ENCODE measurements around the gene RNF10. TPM values are rescaled to one million over a fixed set of nuclear protein-coding genes. Genes with fewer than 3 reads are reported as not detected.
A peak's percentile ranks its signal among the peaks of the same experiment; 100 is the strongest.

Gene RNF10
- total RNA-seq, 1 experiment from 2014 or later: 153 TPM

GRCh38 chr12:120592121-120593049 is 58.2 kb downstream of the RNF10 start:
- Mint-ChIP-seq H3K36me3 (ENCODE audit: insufficient read depth in 1 of 3, low read depth in 3 of 3) (no peaks in the 10 kb centered on the region), H3K27ac (peak overlapping the region in 1 of 3 experiments; percentile 81; a peak in 3 of 7 replicates), H3K4me3 (no peak overlapping the region), H3K9me3 (no peaks in the 10 kb centered on the region; a peak in 1 of 5 replicates), H3K4me1 (peaks cover 7 to 8% of the 10 kb centered on the region in 2 experiments), H3K27me3 (ENCODE audit: low read depth) (no peaks in the 10 kb centered on the region; the same call in 1 of the 2 replicates)
- Histone ChIP-seq H3K9me3 (ENCODE audit: control insufficient read depth, low read depth, low read length) (no peaks in the 10 kb centered on the region), H4K91ac (ENCODE audit: insufficient read length, low read depth, low read length) (no peak overlapping the region), H2BK120ac (ENCODE audit: low read depth, low read length, poor library complexity, severe bottlenecking) (no peak overlapping the region), H3K56ac (ENCODE audit: insufficient read length, low read depth, low read length) (no peak overlapping the region), H3K27ac (ENCODE audit: insufficient read length, low read depth, low read length) (no peak overlapping the region), H3K9ac (ENCODE audit: extremely low read depth, insufficient read length, low read length) (no peak overlapping the region), H2BK20ac (ENCODE audit: low read depth, low read length, poor library complexity, severe bottlenecking) (no peak overlapping the region), H4K8ac (replicated peaks; ENCODE audit: insufficient read length, low read depth, low read length) (no peak overlapping the region), H3K79me2 (ENCODE audit: insufficient read depth, low read length) (no peaks in the 10 kb centered on the region), H4K5ac (ENCODE audit: insufficient read length, low read depth, low read length) (no peak overlapping the region), H3T11ph (ENCODE audit: low read length) (no peak overlapping the region), H3K14ac (ENCODE audit: insufficient read depth, low read length) (no peak overlapping the region), H3K4ac (ENCODE audit: low read depth, low read length) (no peak overlapping the region), H2BK5ac (ENCODE audit: insufficient read length, low read length) (no peak overlapping the region), H3K27me3 (ENCODE audit: insufficient read depth, low read length) (no peaks in the 10 kb centered on the region), H3K23ac (ENCODE audit: insufficient read length, low read depth, low read length) (no peak overlapping the region), H2BK12ac (ENCODE audit: insufficient read length, low read depth, low read length) (no peak overlapping the region), H2BK15ac (ENCODE audit: low read depth, low read length) (no peak overlapping the region), H2AFZ (ENCODE audit: low read length) (no peak overlapping the region), H2AK5ac (ENCODE audit: insufficient read length, low read length) (no peak overlapping the region), H3K79me1 (ENCODE audit: insufficient read depth, low read depth, low read length, poor library complexity, severe bottlenecking) (no peaks in the 10 kb centered on the region), H3K4me1 (ENCODE audit: insufficient read depth, low read length) (no peaks in the 10 kb centered on the region), H4K20me1 (ENCODE audit: control insufficient read depth, insufficient read depth, insufficient read length) (no peaks in the 10 kb centered on the region), H3K4me2 (ENCODE audit: insufficient read depth, insufficient read length, low read length) (no peak overlapping the region), H3K18ac (ENCODE audit: insufficient read length, low read depth, low read length) (no peak overlapping the region), H3K23me2 (ENCODE audit: insufficient read length, low read depth, low read length, poor library complexity, severe bottlenecking) (no peaks in the 10 kb centered on the region)
- WGBS (ENCODE audit: extremely low coverage, insufficient read length, low lambda C conversion rate): no CpG with 5 or more reads among the region's 8 CpGs
- TF ChIP-seq CTCF (conservative IDR thresholded peaks at IDR 0.05): no peak
- DNase-seq: no peak

All from H9 (cell line).